ENCODE data around the gene ZYX.

- TF ChIP-seq CTCF (IDR thresholded peaks at IDR 0.05) (no peak), EZH2 (IDR thresholded peaks at IDR 0.05; ENCODE audit: borderline replicate concordance, insufficient read depth, low read depth, low read length, poor library complexity, severe bottlenecking) (no peak)
These were observed 24.2 kb downstream of the ZYX start for GRCh38 chr7:143405173-143406001.
